Heart right ventricle (tissue), 16 donors: ENCODE data around the gene GPATCH1. TPM values are rescaled to one million over a fixed set of nuclear protein-coding genes. Genes with fewer than 3 reads are reported as not detected.
A peak's percentile ranks its signal among the peaks of the same experiment; 100 is the strongest.

ENCODE experiments used
- ATAC-seq, 8 donors: fragments of 200-7000 bp; cut with Tn5 transposase; one replicate each; pipeline ENCODE4 v1.9.1; 2020; ENCODE audit warnings: mild to moderate bottlenecking in 8 of 8, moderate library complexity in 8 of 8, moderate number of reproducible peaks in 1 of 8
- DNase-seq, 2 donors: peaks; one replicate each; pipeline ENCODE4 v3.0.0-alpha.2; 2020
- H3K27ac ChIP-seq, 10 donors: fragments of 200-600 bp; sonication (generic) in 2 of 10; one replicate each; pipeline versions ENCODE4 v1.5.0 to v1.8.0; 2020 to 2022; ENCODE audit warnings: mild to moderate bottlenecking in 3 of 10
- H3K27me3 ChIP-seq, 7 donors: fragments of 200-600 bp; one replicate each; pipeline ENCODE4 v1.8.0; 2021 to 2022; ENCODE audit warnings: mild to moderate bottlenecking in 2 of 7
- H3K36me3 ChIP-seq, 9 donors: fragments of 200-600 bp; sonication (generic) in 1 of 9; one replicate each; pipeline versions ENCODE4 v1.5.0 to v1.8.0; 2020 to 2022; ENCODE audit warnings: mild to moderate bottlenecking in 2 of 9
- H3K4me1 ChIP-seq, 9 donors: fragments of 200-600 bp; sonication (generic) in 1 of 9; one replicate each; pipeline versions ENCODE4 v1.5.0 to v1.8.0; 2020 to 2022; ENCODE audit warnings: mild to moderate bottlenecking in 4 of 9
- H3K4me3 ChIP-seq, 10 donors: fragments of 200-600 bp; sonication (generic) in 2 of 10; one replicate each; pipeline versions ENCODE4 v1.5.0 to v1.8.0; 2020 to 2022; ENCODE audit warnings: mild to moderate bottlenecking in 7 of 10, moderate library complexity in 2 of 10
- H3K9me3 ChIP-seq, 11 donors: fragments of 200-600 bp in 10 of 11; sonication (generic) in 2 of 11; one replicate each; pipeline versions ENCODE4 v1.5.0 to v1.8.0; 2013 to 2022; ENCODE audit warnings: mild to moderate bottlenecking in 2 of 11, control low read depth in 1 of 11, moderate library complexity in 1 of 11
- WGBS, 2 donors: extraction: QIAGEN DNeasy Blood & Tissue Kit; methylation state at CpG; one replicate each; pipeline ENCODE4 v1.1.7; 2013; ENCODE audit warnings: inconsistent platforms in 1 of 2; 5-methylcytosine and 5-hydroxymethylcytosine counted together
- intact Hi-C, 10 donors: fragments of 100-400 bp; cut with DNase I; formaldehyde crosslinking; loops; one replicate each; pipeline versions ENCODE4 v1.11.1 to v1.14.2; 2022
- polyA plus RNA-seq, 2 donors: library from polyadenylated mRNA; stranded (reverse); fragments of 200-250 nt; gene quantifications; one replicate each; pipeline ENCODE4 v1.2.3, GENCODE V29; 2013
- total RNA-seq, 10 donors: library from RNA; stranded (reverse); fragmentation: NEBNext Ultra II Directional in 3 of 10; extraction: Animal tissue kit (Norgen Biotek cat#: 25700) in 3 of 10; gene quantifications; one replicate each; pipeline versions ENCODE4 v1.2.1 to v1.2.4, GENCODE V29; 2021 to 2023
- TF ChIP-seq, protein P1 (sequence below), 9 donors: fragments of 200-600 bp; sonication (generic) in 2 of 9; IDR thresholded peaks; one replicate each; pipeline versions ENCODE4 v1.5.0 to v1.8.0; 2021 to 2022; ENCODE audit warnings: antibody characterized with exemption in 9 of 9, mild to moderate bottlenecking in 5 of 9, moderate library complexity in 1 of 9
- donor health status: Arrhythmogenic right ventricular cardiomyopathy.
- donor health status: ischemic (EF 13 %, LVEDD 7.1; RV severe dilation, severe dysfunction).
- donor health status: healthy with polysubstance abuse.
- donor health status: DM: no; HTN: yes; CAD: no.
- donor health status: DM: no; HTN: no; CAD: no.
- donor health status: ischemic (EF 25% LVEDD 6.9; RV normal size, moderate dysfunction).
- donor health status: ischemic (EF 25% LVEDD 5.7; RV mildly dilated, moderate dysfunction).
- donor health status: healthy.
- donor health status: DM: yes; HTN: yes; CAD: no.
- donor health status: Ischemic cardiomyopathy.
- donor health status: ischemic (EF 35%, LVEDD 5.7; RV mildly dilated, moderate dysfunction).
- donor health status: nonischemic (EF 11% LVEDD 7.7; RV severe dilation, severe dysfunction).
- donor health status: DM: yes; HTN: yes; CAD: no.
- donor health status: PGD.
- donor health status: ischemic (EF 29% LVEDD 5.4; RV normal size, mild dysfunction).
- donor health status: nonischemic (EF 23%, LVEDD 6.1; RV moderate dilation, normal function).

Gene GPATCH1
- total and polyA plus RNA-seq, 12 donors = 3.1 to 7.4 (median 5.1) TPM

DNA sequence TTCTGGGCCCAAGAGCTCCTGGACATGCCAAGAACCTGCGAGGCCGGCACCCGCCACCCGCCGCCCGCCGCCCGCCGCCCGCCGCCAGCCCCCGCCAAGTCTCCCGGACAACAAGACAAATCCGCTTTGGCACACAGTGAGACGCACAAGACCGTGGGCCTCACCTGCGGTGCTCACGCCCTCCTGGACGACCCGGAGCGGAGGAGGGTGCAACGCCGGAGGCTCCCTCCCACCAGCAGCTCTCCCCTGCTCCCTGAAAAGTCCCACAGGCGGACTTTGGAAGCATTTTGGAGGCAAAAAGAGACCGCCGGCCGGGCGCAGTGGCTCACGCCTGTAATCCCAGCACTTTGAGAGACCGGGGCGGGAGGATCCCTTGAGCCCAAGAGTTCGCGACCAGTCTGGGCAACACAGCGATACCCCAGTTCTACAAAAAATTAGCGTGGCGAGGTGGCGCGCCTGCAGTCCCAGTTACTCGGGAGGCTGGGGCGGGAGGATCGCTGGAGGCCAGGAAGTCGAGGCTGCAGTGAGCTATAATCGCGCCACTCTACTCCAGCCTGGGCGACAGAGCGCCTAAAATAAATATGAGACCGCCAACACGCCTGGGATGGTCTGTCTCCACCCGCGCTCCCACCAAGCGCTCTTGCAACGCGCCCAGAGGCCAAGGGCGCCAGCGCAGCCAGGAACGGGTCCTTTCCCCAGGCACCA lies 17.1 kb upstream of the GPATCH1 start:
- TF ChIP-seq, protein P1, sequence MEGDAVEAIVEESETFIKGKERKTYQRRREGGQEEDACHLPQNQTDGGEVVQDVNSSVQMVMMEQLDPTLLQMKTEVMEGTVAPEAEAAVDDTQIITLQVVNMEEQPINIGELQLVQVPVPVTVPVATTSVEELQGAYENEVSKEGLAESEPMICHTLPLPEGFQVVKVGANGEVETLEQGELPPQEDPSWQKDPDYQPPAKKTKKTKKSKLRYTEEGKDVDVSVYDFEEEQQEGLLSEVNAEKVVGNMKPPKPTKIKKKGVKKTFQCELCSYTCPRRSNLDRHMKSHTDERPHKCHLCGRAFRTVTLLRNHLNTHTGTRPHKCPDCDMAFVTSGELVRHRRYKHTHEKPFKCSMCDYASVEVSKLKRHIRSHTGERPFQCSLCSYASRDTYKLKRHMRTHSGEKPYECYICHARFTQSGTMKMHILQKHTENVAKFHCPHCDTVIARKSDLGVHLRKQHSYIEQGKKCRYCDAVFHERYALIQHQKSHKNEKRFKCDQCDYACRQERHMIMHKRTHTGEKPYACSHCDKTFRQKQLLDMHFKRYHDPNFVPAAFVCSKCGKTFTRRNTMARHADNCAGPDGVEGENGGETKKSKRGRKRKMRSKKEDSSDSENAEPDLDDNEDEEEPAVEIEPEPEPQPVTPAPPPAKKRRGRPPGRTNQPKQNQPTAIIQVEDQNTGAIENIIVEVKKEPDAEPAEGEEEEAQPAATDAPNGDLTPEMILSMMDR (IDR thresholded peaks at IDR 0.05) = no peak
- Histone ChIP-seq H3K27me3 (peaks cover 0 to 44% (median 40%) of the 10 kb centered on the region in 7 donors), H3K27ac (no peak overlapping the region), H3K4me3 (peak overlapping the region; percentile 44 to 66 (median 61)), H3K4me1 (peaks cover 0 to 16% (median 7%) of the 10 kb centered on the region in 9 donors), H3K9me3 (no peaks in the 10 kb centered on the region), H3K36me3 (no peaks in the 10 kb centered on the region)
- WGBS, 2 donors = 3 to 5% methylated on average over 56 of the region's 56 CpGs
- DNase-seq (no peak), ATAC-seq (peak in 6 of 8 donors; percentile 6 to 30 (median 16))
- intact Hi-C loops = no loop called here

DNA sequence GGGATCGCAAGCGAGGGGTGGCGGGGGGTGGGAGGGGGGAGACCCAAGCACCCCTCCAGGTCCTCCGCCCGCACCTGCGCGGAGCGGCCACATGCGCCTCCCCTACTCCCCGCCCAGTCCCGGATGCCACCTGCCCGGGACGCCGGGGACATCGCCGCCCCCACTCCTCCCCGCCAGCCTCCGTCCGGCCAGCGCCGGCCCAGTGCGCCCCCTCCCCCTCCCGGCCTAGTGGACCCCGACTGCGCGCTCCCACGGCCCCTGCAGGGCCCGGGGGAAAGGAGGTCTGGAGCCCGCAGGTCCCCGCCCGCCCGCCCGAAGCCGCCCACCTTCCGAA lies 16.6 kb upstream of the GPATCH1 start:
- intact Hi-C loops = no loop called here
- WGBS, 2 donors = 1% methylated on average over 22 to 35 of the region's 35 CpGs
- TF ChIP-seq, protein P1 (IDR thresholded peaks at IDR 0.05) = no peak
- DNase-seq (peak in 1 of 2 donors; percentile 27), ATAC-seq (peak; percentile 15 to 73 (median 33))
- Histone ChIP-seq H3K4me3 (peak overlapping the region; percentile 44 to 66 (median 61)), H3K4me1 (peaks cover 0 to 16% (median 7%) of the 10 kb centered on the region in 9 donors), H3K27ac (no peak overlapping the region), H3K27me3 (peaks cover 0 to 44% (median 40%) of the 10 kb centered on the region in 7 donors), H3K9me3 (no peaks in the 10 kb centered on the region), H3K36me3 (no peaks in the 10 kb centered on the region)

DNA sequence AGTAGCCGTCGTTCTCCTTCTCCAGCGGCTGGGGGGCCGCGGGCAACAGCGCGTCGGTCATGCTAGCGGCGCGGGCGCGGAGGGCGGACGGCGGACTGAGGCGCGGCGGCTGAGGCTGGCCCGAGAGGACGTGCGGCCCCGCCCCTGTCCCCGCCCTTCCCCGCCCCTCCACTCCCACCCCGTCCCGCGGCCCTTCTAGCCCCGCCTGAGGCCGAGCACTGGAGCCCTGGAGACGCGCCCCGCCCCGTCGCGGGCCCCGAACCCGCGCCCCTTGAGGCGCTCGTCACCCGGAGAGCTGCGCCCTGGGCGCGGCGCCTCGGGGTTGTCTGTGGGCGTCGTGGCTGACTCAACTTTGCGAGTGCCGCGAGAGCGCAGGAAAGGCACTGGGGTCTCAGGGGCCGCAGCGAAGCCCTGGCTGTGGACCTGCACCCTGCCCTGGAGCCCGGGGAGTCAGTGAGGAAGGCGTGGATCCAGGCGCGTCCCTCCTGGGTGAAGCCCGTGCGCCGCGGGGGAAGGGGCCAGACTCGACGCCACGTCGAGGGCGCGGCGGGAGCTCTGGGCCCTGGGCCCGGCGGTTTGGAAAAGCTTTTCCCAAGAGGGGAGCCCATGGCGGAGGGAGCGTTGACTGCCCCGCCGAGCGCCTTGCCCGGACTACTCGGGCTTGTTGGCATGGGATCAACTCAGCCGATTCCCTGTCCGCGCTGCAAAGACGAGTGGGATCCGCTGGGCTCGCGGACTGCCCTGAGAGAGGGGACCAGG lies 16.0 kb upstream of the GPATCH1 start, which contains the start of gene RHPN2:
RHPN2 (minus strand) TSS at position 97 of the 759 bp plus-strand sequence; CDS start at position 61, 36 bp downstream.
- TF ChIP-seq, protein P1 (IDR thresholded peaks at IDR 0.05) = no peak
- peak; percentile 33 to 70 for DNase-seq
- Histone ChIP-seq H3K36me3 (no peaks in the 10 kb centered on the region), H3K4me1 (peaks cover 0 to 16% (median 7%) of the 10 kb centered on the region in 9 donors), H3K9me3 (no peaks in the 10 kb centered on the region), H3K27me3 (peaks cover 0 to 43% (median 40%) of the 10 kb centered on the region in 7 donors), H3K27ac (peak within 1 kb of the TSS in 1 of 10 donors; percentile 4), H3K4me3 (peak within 1 kb of the TSS; percentile 44 to 66 (median 61))
- WGBS, 2 donors = 2 to 4% methylated on average over 60 to 86 of the region's 86 CpGs
- intact Hi-C loops = no loop called here
- ATAC-seq = peak; percentile 79 to 94 (median 90)

DNA sequence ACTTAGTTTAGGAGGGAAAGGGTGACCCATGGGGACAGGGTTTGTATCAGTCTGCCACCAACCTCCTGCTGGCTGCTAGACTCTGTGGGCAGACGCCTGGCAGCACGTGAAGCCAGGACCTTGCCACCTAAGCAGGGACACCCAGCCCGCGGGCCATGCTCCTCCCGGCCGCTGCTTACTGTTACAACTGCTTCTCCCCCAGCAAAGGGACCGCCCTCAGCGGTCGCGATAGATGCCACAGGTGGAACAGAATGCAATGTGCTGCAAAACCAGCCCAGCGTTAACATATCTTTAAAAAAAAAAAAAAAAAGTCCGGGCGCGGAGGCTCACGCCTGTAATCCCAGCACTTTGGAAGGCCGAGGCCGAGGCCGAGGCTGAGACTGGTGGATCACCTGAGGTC lies 14.4 kb upstream of the GPATCH1 start:
- WGBS, 2 donors = 84 to 85% methylated on average over 18 of the region's 18 CpGs
- no peak overlapping the region for H3K4me3 ChIP-seq
- H3K27me3 ChIP-seq = peaks cover 0 to 42% (median 40%) of the 10 kb centered on the region in 7 donors
- H3K9me3 ChIP-seq = no peaks in the 10 kb centered on the region
- H3K4me1 ChIP-seq = peaks cover 0 to 16% (median 7%) of the 10 kb centered on the region in 9 donors
- no peak overlapping the region for H3K27ac ChIP-seq
- H3K36me3 ChIP-seq = no peaks in the 10 kb centered on the region
- TF ChIP-seq, protein P1 (IDR thresholded peaks at IDR 0.05) = no peak
- ATAC-seq (no peak), DNase-seq (no peak)
- intact Hi-C loops = no loop called here
